Liver (tissue), 3 donors: ENCODE measurements around the gene SCARB1.

ENCODE experiments used
- EGR1 ChIP-seq, 2 donors: IDR thresholded peaks; 2 replicates each; pipeline ENCODE4 v1.6.1; 2016 to 2018; ENCODE audit warnings: antibody characterized with exemption in 2 of 2, low read depth in 2 of 2
- GABPA ChIP-seq, 2 donors: IDR thresholded peaks in 1 of 2; conservative IDR thresholded peaks in 1 of 2; 2 replicates each; pipeline ENCODE4 v1.6.1; 2016; ENCODE audit warnings: antibody characterized with exemption in 2 of 2, mild to moderate bottlenecking in 1 of 2, moderate library complexity in 1 of 2
- JUND ChIP-seq, 2 donors: IDR thresholded peaks; 2 replicates each; pipeline ENCODE4 v1.6.1; 2016; ENCODE audit warnings: antibody characterized with exemption in 2 of 2
- RAD21 ChIP-seq, 2 donors: IDR thresholded peaks; 2 replicates each; pipeline ENCODE4 v1.6.1; 2016; ENCODE audit warnings: antibody characterized with exemption in 2 of 2, mild to moderate bottlenecking in 2 of 2
- RXRA ChIP-seq, 2 donors: IDR thresholded peaks; 2 replicates each; pipeline ENCODE4 v1.6.1; 2017 to 2018; ENCODE audit warnings: antibody characterized with exemption in 2 of 2, mild to moderate bottlenecking in 1 of 2
- SP1 ChIP-seq: IDR thresholded peaks from 2 replicates; pipeline ENCODE4 v1.6.1; 2018; ENCODE audit warnings: antibody characterized with exemption, mild to moderate bottlenecking
- TAF1 ChIP-seq: conservative IDR thresholded peaks from 2 replicates; pipeline ENCODE4 v1.6.1; 2016; ENCODE audit warnings: antibody characterized with exemption, mild to moderate bottlenecking
- YY1 ChIP-seq: IDR thresholded peaks from 2 replicates; pipeline ENCODE4 v1.6.1; 2016; ENCODE audit warnings: antibody characterized with exemption, mild to moderate bottlenecking
- TF ChIP-seq, protein P1 (sequence below): fragments of 150-350 bp; IDR thresholded peaks from 2 replicates; pipeline ENCODE4 v1.5.1; 2017; ENCODE audit warnings: improper control_type of control experiment, low read depth, low read length; ENCODE audit not compliant: missing input control
- TF ChIP-seq, protein P2 (sequence below): IDR thresholded peaks from 2 replicates; pipeline ENCODE4 v1.6.1; 2016; ENCODE audit warnings: antibody characterized with exemption
- TF ChIP-seq, protein P3 (sequence below): IDR thresholded peaks from 2 replicates; pipeline ENCODE4 v1.6.1; 2016; ENCODE audit warnings: antibody characterized with exemption
- TF ChIP-seq, protein P4 (sequence below): IDR thresholded peaks from 2 replicates; pipeline ENCODE4 v1.6.1; 2016; ENCODE audit warnings: antibody characterized with exemption
- TF ChIP-seq, protein P5 (sequence below): IDR thresholded peaks from 2 replicates; pipeline ENCODE4 v1.6.1; 2016; ENCODE audit warnings: antibody characterized with exemption, mild to moderate bottlenecking
- donor health status: healthy.
- donor health status: healthy.

DNA sequence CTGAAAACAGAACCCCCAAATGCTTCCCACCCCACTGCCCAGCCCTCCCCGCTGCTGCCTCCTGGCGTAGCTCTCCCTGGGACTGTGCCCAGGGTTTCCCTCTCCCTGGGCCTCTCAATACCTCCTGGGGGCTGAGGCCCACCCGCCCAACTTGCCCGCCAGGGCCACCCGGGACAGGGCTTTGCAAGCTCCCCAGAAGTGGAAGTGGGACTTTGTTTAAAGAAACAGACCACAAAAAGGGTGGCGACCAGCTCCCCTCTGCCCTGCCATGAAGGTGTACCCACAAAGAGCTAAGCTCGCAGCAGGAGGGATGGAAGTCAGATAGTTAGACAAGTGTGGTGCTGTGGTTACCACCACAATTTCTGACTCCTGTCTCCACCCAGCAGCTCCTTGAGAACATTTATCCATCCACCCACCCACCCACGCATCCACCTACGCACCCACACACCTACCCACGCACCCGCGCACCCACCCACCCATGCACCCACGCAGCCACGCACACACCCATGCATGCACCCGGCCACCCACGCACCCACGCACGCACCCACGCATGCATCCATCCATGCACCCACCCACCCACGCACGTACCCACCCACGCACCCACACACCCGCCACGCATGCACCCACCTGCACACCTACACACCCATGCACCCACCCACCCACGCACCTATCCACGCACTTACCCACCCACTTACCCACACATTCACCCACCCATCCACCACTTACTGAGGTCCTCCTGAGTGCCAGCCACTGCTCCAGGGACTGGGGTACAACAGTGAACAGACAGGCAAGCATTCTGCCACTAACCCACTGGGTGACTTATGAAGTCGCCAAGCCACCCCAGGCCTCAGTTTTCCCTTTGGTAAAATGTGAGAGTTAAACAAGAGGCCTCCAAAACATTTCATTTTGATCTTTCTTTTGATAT, 127.3 kb downstream of the SCARB1 start:
- TF ChIP-seq, protein P1, sequence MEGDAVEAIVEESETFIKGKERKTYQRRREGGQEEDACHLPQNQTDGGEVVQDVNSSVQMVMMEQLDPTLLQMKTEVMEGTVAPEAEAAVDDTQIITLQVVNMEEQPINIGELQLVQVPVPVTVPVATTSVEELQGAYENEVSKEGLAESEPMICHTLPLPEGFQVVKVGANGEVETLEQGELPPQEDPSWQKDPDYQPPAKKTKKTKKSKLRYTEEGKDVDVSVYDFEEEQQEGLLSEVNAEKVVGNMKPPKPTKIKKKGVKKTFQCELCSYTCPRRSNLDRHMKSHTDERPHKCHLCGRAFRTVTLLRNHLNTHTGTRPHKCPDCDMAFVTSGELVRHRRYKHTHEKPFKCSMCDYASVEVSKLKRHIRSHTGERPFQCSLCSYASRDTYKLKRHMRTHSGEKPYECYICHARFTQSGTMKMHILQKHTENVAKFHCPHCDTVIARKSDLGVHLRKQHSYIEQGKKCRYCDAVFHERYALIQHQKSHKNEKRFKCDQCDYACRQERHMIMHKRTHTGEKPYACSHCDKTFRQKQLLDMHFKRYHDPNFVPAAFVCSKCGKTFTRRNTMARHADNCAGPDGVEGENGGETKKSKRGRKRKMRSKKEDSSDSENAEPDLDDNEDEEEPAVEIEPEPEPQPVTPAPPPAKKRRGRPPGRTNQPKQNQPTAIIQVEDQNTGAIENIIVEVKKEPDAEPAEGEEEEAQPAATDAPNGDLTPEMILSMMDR, result no peak
- TF ChIP-seq, protein P2, sequence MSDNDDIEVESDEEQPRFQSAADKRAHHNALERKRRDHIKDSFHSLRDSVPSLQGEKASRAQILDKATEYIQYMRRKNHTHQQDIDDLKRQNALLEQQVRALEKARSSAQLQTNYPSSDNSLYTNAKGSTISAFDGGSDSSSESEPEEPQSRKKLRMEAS, result no peak
- TF ChIP-seq, protein P3, sequence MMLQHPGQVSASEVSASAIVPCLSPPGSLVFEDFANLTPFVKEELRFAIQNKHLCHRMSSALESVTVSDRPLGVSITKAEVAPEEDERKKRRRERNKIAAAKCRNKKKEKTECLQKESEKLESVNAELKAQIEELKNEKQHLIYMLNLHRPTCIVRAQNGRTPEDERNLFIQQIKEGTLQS, result no peak
- no peak for TF ChIP-seq YY1
- no peak for TF ChIP-seq RAD21 (IDR thresholded peaks at IDR 0.05)
- TF ChIP-seq, protein P4, sequence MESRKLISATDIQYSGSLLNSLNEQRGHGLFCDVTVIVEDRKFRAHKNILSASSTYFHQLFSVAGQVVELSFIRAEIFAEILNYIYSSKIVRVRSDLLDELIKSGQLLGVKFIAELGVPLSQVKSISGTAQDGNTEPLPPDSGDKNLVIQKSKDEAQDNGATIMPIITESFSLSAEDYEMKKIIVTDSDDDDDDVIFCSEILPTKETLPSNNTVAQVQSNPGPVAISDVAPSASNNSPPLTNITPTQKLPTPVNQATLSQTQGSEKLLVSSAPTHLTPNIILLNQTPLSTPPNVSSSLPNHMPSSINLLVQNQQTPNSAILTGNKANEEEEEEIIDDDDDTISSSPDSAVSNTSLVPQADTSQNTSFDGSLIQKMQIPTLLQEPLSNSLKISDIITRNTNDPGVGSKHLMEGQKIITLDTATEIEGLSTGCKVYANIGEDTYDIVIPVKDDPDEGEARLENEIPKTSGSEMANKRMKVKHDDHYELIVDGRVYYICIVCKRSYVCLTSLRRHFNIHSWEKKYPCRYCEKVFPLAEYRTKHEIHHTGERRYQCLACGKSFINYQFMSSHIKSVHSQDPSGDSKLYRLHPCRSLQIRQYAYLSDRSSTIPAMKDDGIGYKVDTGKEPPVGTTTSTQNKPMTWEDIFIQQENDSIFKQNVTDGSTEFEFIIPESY, result no peak
- TF ChIP-seq SP1, result no peak
- TF ChIP-seq EGR1 (IDR thresholded peaks at IDR 0.05; ENCODE audit: low read depth in 2 of 2), result no peak
- TF ChIP-seq RXRA (IDR thresholded peaks at IDR 0.05), result no peak
- no peak for TF ChIP-seq TAF1
- TF ChIP-seq, protein P5, sequence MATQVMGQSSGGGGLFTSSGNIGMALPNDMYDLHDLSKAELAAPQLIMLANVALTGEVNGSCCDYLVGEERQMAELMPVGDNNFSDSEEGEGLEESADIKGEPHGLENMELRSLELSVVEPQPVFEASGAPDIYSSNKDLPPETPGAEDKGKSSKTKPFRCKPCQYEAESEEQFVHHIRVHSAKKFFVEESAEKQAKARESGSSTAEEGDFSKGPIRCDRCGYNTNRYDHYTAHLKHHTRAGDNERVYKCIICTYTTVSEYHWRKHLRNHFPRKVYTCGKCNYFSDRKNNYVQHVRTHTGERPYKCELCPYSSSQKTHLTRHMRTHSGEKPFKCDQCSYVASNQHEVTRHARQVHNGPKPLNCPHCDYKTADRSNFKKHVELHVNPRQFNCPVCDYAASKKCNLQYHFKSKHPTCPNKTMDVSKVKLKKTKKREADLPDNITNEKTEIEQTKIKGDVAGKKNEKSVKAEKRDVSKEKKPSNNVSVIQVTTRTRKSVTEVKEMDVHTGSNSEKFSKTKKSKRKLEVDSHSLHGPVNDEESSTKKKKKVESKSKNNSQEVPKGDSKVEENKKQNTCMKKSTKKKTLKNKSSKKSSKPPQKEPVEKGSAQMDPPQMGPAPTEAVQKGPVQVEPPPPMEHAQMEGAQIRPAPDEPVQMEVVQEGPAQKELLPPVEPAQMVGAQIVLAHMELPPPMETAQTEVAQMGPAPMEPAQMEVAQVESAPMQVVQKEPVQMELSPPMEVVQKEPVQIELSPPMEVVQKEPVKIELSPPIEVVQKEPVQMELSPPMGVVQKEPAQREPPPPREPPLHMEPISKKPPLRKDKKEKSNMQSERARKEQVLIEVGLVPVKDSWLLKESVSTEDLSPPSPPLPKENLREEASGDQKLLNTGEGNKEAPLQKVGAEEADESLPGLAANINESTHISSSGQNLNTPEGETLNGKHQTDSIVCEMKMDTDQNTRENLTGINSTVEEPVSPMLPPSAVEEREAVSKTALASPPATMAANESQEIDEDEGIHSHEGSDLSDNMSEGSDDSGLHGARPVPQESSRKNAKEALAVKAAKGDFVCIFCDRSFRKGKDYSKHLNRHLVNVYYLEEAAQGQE, result no peak
- TF ChIP-seq JUND (IDR thresholded peaks at IDR 0.05), result no peak
- TF ChIP-seq GABPA (IDR thresholded peaks at IDR 0.05 in 1 of 2, conservative IDR thresholded peaks at IDR 0.05 in 1 of 2), result no peak
